AG09309 (cell line): ENCODE data around the gene CACNA1B.

Experiments
- DNase-seq: peaks from one replicate; pipeline ENCODE4 v3.0.0-alpha.2; 2010; ENCODE audit warnings: low read depth
- H3K4me3 ChIP-seq: 2 replicates; pipeline ENCODE4 v1.5.1; 2011; ENCODE audit warnings: mild to moderate bottlenecking, low read depth, low read length, moderate library complexity; ENCODE audit not compliant: control insufficient read depth
- CTCF ChIP-seq: IDR thresholded peaks from 2 replicates; pipeline ENCODE4 v1.5.1; 2011; ENCODE audit warnings: mild to moderate bottlenecking, low read depth, low read length, inconsistent platforms; ENCODE audit not compliant: insufficient read depth, control insufficient read depth; ENCODE audit errors: missing control alignments

The CACNA1B gene

GRCh38 chr9:137876269-137876668, 1.3 kb upstream of the CACNA1B start:
- TF ChIP-seq CTCF = no peak
- DNase-seq = no peak

DNA sequence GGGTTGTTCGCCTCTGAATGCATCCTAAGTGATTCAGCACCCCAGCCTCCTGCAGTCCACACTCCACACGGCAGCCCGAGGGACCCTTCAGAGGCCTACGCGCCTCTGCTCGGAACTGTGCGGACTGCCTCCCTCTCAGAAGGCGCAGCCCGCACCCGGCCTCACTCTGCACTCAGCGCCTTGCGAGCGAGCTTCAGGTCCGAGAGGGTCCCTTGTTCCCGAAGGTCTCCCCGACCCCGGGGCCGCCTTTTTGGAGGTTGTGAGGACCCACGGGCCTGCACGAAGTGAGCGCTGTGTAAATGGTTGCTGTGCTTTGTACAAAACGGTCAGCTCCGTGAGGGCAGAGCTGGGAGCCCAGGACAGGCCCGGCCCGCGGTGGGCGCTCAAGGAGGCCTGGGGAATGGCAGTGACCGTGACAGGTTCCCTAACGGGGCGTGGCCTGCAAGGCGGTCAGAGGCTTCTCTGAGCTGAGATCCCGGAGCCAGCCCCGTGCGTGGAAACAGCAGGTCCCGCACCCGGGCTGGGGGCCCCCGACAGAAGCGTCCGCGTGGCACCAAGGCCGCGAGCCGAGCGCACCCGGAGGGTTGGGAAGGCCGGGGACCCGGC, 698 bp upstream of the CACNA1B start:
- no peak for DNase-seq
- H3K4me3 ChIP-seq = no peak overlapping the region
- no peak for TF ChIP-seq CTCF

More at GRCh38 chr9:137876269-137876668, 1.3 kb upstream of the CACNA1B start:
- H3K4me3 ChIP-seq = no peak overlapping the region

- TF ChIP-seq CTCF = no peak
- DNase-seq = no peak
- no peak overlapping the region for H3K4me3 ChIP-seq
Observed at GRCh38 chr9:137878146-137878941, 762 bp downstream of the CACNA1B start.

- TF ChIP-seq CTCF = no peak
- H3K4me3 ChIP-seq = no peak overlapping the region
Observed at GRCh38 chr9:137879052-137879451, 1.5 kb downstream of the CACNA1B start.

DNA sequence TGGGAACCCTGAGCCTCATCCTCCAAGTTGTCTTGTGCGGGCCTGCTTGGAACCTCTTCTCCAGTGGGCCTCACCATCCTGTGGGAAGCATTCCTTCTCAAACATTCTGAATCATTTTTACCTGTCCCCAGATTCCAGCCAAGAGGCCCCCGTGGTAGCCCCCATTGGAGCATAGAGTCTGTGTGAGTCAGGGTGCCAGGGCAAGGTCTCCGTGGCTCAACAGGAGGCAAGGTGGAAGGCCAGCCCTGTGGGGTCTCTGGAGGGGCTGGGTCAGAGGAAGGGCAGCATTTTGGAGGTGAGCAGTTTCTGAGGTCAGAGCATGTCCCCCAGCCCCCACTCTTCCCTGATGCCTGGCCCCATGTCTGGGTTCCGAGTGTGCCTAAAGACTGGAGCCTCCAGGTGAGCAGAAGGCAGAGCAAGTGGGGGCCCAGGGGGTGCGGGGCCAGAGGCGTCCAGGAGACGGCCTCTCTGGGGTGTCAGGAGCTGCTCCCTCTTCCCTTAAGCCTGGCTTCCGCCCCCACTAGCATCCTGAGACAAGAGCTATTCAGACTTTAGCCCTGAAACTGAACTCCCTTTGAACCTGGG, 2.1 kb downstream of the CACNA1B start:
- H3K4me3 ChIP-seq = no peak overlapping the region
- DNase-seq = no peak
- TF ChIP-seq CTCF = no peak

More at GRCh38 chr9:137879052-137879451, 1.5 kb downstream of the CACNA1B start:
- no peak for DNase-seq

DNA sequence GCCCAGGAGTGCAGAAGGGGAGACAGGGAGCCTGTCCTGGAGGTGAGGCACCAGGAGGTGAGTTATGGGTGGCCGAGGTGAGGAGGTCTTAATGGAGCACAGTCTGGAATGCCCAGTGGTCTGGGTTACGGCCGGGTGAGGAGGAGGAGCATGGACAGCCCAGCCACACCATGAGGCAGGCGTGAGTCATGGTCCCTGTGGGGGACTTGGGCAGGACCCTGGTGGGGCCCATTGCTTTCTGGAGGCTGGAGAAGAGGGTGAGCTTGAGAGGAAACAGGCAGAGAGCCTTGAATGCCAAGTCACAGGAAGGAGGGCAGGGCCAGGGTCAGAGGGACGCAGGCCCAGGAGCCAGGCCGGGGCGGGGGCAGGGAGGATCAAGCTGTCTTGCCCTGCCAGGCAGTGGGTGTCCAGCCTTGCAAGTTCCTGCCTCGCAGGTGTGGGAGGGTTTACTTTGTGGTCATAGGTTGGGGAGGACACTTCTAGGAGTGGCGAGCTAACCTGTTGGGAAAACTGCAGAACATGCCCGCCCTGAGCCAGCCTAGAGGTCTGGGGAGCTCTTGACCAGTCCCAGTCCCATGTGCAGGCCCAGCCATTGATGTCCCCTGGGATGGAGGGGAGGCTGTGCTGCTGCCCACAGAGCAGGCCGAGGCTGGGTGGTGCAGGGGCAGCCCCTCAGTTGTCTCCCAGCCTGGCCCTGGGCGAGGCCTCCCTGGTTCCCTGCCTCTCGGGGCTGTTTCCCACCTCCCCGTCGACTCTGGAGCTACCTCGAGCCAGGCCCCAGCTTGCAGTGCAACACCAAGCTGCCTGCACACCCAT, 2.8 kb downstream of the CACNA1B start:
- TF ChIP-seq CTCF = no peak
- H3K4me3 ChIP-seq = no peak overlapping the region
- no peak for DNase-seq
